IPS-NIHi7 (cell line): ENCODE measurements around the gene RPSA.
"Not testable (repeated sequence)": the region's sequence is repeated elsewhere in the genome, so short reads cannot be mapped to it uniquely, and the experiment has no call there.

Experiments used
- DNase-seq: peaks from one replicate; pipeline ENCODE4 v3.0.0; 2012; ENCODE audit warnings: mixed read lengths; ENCODE audit errors: extremely low spot score

Gene RPSA

GRCh38 chr3:39454591-39455217 lies 48.2 kb downstream of the RPSA start:
- no peak for DNase-seq

GRCh38 chr3:39456159-39456558 lies 49.6 kb downstream of the RPSA start:
- DNase-seq, result no peak

GRCh38 chr3:39457361-39457760 lies 50.8 kb downstream of the RPSA start:
- DNase-seq, result no peak

GRCh38 chr3:39458579-39458978 lies 52.1 kb downstream of the RPSA start:
- DNase-seq, result not testable (repeated sequence)

GRCh38 chr3:39460677-39461076 lies 54.2 kb downstream of the RPSA start:
- no peak for DNase-seq
